22Rv1 (cell line): Measurements from ENCODE around the gene NFKB1.
A peak's percentile ranks its signal among the peaks of the same experiment; 100 is the strongest.

Source experiments
- H3K27ac ChIP-seq: fragments of 450-650 bp; 2 replicates; pipeline ENCODE4 v1.5.1; 2017
- CTCF ChIP-seq: fragments of 450-650 bp; IDR thresholded peaks from 2 replicates; pipeline ENCODE4 v1.5.1; 2017; ENCODE audit warnings: mild to moderate bottlenecking
- ZFX ChIP-seq: fragments of 450-650 bp; IDR thresholded peaks from 2 replicates; pipeline ENCODE4 v1.6.1; 2017; ENCODE audit warnings: antibody characterized with exemption, borderline replicate concordance

NFKB1 gene

GRCh38 chr4:102501447-102501696 is 213 bp downstream of the NFKB1 start:
- TF ChIP-seq CTCF (peak; percentile 19; the same call in 1 of the 2 replicates), ZFX (no peak)
- H3K27ac ChIP-seq, result peak overlapping the region; percentile 96

DNA sequence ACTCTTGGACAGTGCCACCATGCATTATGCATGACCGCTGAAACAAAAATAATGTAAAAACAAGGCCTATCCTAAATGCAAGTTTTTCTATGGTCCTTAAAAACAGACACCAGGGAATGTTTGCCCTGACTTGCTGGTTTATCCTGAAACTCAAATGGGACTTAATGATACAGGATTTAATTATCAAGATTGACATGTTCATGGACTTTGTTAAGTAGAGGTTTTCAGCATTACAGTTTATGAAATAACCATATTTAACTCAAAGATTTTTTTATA is 1.3 kb downstream of the NFKB1 start:
- TF ChIP-seq CTCF (no peak), ZFX (no peak)
- H3K27ac ChIP-seq, result peak overlapping the region; percentile 96

DNA sequence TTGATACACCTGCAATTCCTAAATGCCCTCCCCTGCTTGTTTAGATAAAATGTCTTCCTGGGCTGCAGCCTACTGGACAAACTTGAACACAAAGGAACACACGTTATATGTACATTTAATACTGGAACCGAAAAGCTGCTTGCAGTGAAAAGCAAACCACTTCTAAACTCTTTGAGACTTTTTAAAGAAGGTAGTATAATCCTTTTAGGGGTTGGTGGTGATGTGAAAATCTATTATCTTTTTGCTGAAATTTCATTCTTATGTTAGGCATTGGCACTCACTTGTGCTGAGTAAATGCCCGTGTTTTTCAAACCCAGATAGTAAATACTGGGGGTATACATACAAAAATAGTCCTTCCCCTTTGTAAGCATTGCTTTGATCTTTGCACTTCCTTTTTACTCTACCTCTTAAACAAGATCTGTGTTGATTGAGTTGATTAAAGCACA is 2.2 kb downstream of the NFKB1 start:
- TF ChIP-seq CTCF, result no peak
- TF ChIP-seq ZFX, result no peak
- peak overlapping the region; percentile 96 for H3K27ac ChIP-seq

- no peak for TF ChIP-seq CTCF
- no peak for TF ChIP-seq ZFX
- H3K27ac ChIP-seq, result peak overlapping the region; percentile 96; the same call in 1 of the 2 replicates
Observed at GRCh38 chr4:102503831-102504786, 3.0 kb downstream of the NFKB1 start.

GRCh38 chr4:102504941-102505340 is 3.8 kb downstream of the NFKB1 start:
- no peak overlapping the region for H3K27ac ChIP-seq
- no peak for TF ChIP-seq ZFX
- no peak for TF ChIP-seq CTCF

- no peak overlapping the region for H3K27ac ChIP-seq
- TF ChIP-seq CTCF, result no peak
- TF ChIP-seq ZFX, result no peak
Observed at GRCh38 chr4:102505708-102506107, 4.5 kb downstream of the NFKB1 start.

DNA sequence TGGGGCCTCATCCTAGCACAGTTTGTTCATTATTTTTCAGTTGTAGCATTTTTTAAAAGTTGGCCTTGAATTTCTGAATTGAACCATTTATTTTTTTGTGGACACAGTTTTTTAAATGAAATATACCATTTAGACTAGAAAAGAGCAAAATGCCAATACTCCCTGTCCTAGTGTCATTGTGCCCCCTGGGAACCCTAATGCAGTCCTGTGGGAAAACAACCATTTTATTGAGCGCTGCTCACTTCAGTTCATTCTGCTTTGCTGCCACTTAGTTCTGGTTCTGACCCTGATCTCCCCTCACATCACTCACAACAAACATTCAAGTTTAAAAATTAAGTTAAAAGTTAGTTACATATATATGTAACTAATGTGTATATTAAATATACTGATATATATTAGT is 5.4 kb downstream of the NFKB1 start:
- H3K27ac ChIP-seq, result no peak overlapping the region
- TF ChIP-seq ZFX, result no peak
- no peak for TF ChIP-seq CTCF
